ENCODE data around the gene FBXL14. TPM values are rescaled to one million over a fixed set of nuclear protein-coding genes. Genes with fewer than 3 reads are reported as not detected.

FBXL14 gene
- total RNA-seq, 4 donors from 2014 or later: 14.5 to 30.9 (median 21.4) TPM

- no peak for TF ChIP-seq CTCF (IDR thresholded peaks at IDR 0.05)
- no peak for TF ChIP-seq POLR2A (IDR thresholded peaks at IDR 0.05)
- H3K27ac ChIP-seq: no peak overlapping the region
- H3K9me3 ChIP-seq: no peaks in the 10 kb centered on the region
- intact Hi-C loops (cut with DNase I): no loop called here
- 81% methylated on average over 18 of the region's 18 CpGs for WGBS, 2 donors
- DNase-seq: no peak
- peaks cover 0 to 4% of the 10 kb centered on the region in 2 donors for H3K4me1 ChIP-seq
- H3K4me3 ChIP-seq (replicated peaks in 1 of 3): no peak overlapping the region
- no peaks in the 10 kb centered on the region for H3K36me3 ChIP-seq
- no peaks in the 10 kb centered on the region for H3K27me3 ChIP-seq
Observed at GRCh38 chr12:1640328-1641234, 46.2 kb upstream of the FBXL14 start.

DNA sequence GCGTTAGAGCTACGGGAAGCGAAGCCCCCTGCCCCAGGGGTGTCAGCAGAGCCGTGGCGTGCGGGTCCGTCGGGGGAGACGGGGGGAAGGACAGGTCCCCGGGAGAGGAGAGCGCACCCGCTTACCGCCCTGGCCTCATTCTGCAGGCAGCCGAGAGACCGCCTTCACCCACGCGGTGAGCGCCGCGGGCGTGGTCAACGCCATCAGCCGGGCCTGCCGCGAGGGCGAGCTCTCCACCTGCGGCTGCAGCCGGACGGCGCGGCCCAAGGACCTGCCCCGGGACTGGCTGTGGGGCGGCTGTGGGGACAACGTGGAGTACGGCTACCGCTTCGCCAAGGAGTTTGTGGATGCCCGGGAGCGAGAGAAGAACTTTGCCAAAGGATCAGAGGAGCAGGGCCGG, 45.2 kb upstream of the FBXL14 start:
- Histone ChIP-seq H3K9me3 (no peaks in the 10 kb centered on the region), H3K27me3 (no peaks in the 10 kb centered on the region), H3K4me1 (no peaks in the 10 kb centered on the region), H3K4me3 (replicated peaks in 1 of 3) (no peak overlapping the region), H3K36me3 (no peaks in the 10 kb centered on the region), H3K27ac (no peak overlapping the region)
- 68 to 73% methylated on average over 13 to 23 of the region's 40 CpGs for WGBS, 2 donors
- intact Hi-C loops (cut with DNase I): no loop called here
- no peak for TF ChIP-seq POLR2A (IDR thresholded peaks at IDR 0.05)
- TF ChIP-seq CTCF (IDR thresholded peaks at IDR 0.05): no peak
- DNase-seq: no peak

DNA sequence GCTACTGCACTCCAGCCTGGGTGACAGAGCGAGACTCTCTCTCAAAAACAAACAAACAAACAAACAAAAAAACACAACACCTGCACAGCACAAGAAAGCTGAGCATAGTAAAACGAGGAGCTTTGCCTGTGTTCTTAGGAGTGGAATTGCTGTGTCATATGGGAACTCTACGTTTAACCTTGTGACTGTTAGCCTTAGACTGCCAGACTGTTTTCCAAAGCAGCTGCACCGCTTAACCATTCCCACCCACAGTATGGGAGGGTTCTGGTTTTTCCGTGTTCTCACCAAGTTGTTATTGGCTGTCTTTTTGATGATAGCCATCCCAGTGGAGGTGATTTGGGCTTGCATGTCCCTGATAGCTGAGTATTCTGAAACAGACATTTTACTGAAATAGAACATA, 43.8 kb upstream of the FBXL14 start:
- TF ChIP-seq CTCF (IDR thresholded peaks at IDR 0.05) (no peak), POLR2A (IDR thresholded peaks at IDR 0.05) (no peak)
- H3K4me1 ChIP-seq: no peaks in the 10 kb centered on the region
- no peaks in the 10 kb centered on the region for H3K27me3 ChIP-seq
- H3K9me3 ChIP-seq: no peaks in the 10 kb centered on the region
- DNase-seq: no peak
- no peak overlapping the region for H3K27ac ChIP-seq
- no peak overlapping the region for H3K4me3 ChIP-seq (replicated peaks in 1 of 3)
- WGBS, 2 donors: 84 to 86% methylated on average over 5 of the region's 5 CpGs
- H3K36me3 ChIP-seq: no peaks in the 10 kb centered on the region
- intact Hi-C loops (cut with DNase I): no loop called here

GRCh38 chr12:1635301-1636095, 41.1 kb upstream of the FBXL14 start:
- H3K36me3 ChIP-seq: no peaks in the 10 kb centered on the region
- no peak overlapping the region for H3K27ac ChIP-seq
- intact Hi-C loops (cut with DNase I): no loop called here
- no peak overlapping the region for H3K4me3 ChIP-seq (replicated peaks in 1 of 3)
- TF ChIP-seq POLR2A (IDR thresholded peaks at IDR 0.05): no peak
- no peak for TF ChIP-seq CTCF (IDR thresholded peaks at IDR 0.05)
- H3K4me1 ChIP-seq: peaks cover 0 to 4% of the 10 kb centered on the region in 2 donors
- no peaks in the 10 kb centered on the region for H3K9me3 ChIP-seq
- H3K27me3 ChIP-seq: no peaks in the 10 kb centered on the region
- no peak for DNase-seq
- WGBS, 2 donors: 79 to 82% methylated on average over 11 of the region's 11 CpGs
